HepG2 (cell line): ENCODE measurements around the gene NEDD8. TPM values are rescaled to one million over a fixed set of nuclear protein-coding genes. Genes with fewer than 3 reads are reported as not detected.

Experiments used
- AKAP8 ChIP-seq: sonication (generic); formaldehyde crosslinking; IDR thresholded peaks from 2 replicates; pipeline ENCODE4 v1.5.1; 2020; ENCODE audit warnings: mild to moderate bottlenecking, missing genetic modification reagents
- ATRX ChIP-seq: sonication (generic); formaldehyde crosslinking; IDR thresholded peaks from 2 replicates; pipeline ENCODE4 v1.4.0; 2020; ENCODE audit warnings: missing genetic modification reagents, borderline replicate concordance
- CEBPZ ChIP-seq: IDR thresholded peaks from 2 replicates; pipeline ENCODE4 v1.6.1; 2012; ENCODE audit warnings: low read length, improper control_type of control experiment
- ELK4 ChIP-seq: sonication (generic); formaldehyde crosslinking; IDR thresholded peaks from 2 replicates; pipeline ENCODE4 v1.9.0; 2021; ENCODE audit warnings: missing genetic modification reagents, borderline replicate concordance
- MED8 ChIP-seq: sonication (generic); formaldehyde crosslinking; IDR thresholded peaks from 2 replicates; pipeline ENCODE4 v1.8.1; 2023; ENCODE audit warnings: mild to moderate bottlenecking, missing genetic modification reagents; ENCODE audit not compliant: insufficient replicate concordance
- MIXL1 ChIP-seq: IDR thresholded peaks from 2 replicates; pipeline ENCODE4 v1.6.1; 2016
- NFIC ChIP-seq: IDR thresholded peaks from 2 replicates; pipeline ENCODE4 v1.6.1; 2012; ENCODE audit warnings: mild to moderate bottlenecking, low read length, inconsistent platforms
- TBX2 ChIP-seq: sonication (generic); formaldehyde crosslinking; IDR thresholded peaks from 2 replicates; pipeline ENCODE4 v1.5.0; 2020; ENCODE audit warnings: missing genetic modification reagents, mild to moderate bottlenecking, borderline replicate concordance
- WIZ ChIP-seq: sonication (generic); formaldehyde crosslinking; IDR thresholded peaks from 2 replicates; pipeline ENCODE4 v1.5.1; 2020; ENCODE audit warnings: mild to moderate bottlenecking, missing genetic modification reagents
- ZBTB25 ChIP-seq: IDR thresholded peaks from 2 replicates; pipeline ENCODE4 v1.6.1; 2018; ENCODE audit warnings: missing genetic modification reagents
- ZFP1 ChIP-seq: IDR thresholded peaks from 2 replicates; pipeline ENCODE4 v1.6.1; 2016
- ZNF142 ChIP-seq: sonication (generic); formaldehyde crosslinking; IDR thresholded peaks from 2 replicates; pipeline ENCODE4 v1.4.0; 2020; ENCODE audit warnings: missing genetic modification reagents
- ZNF337 ChIP-seq: sonication (generic); formaldehyde crosslinking; IDR thresholded peaks from 2 replicates; pipeline ENCODE4 v1.5.1; 2020; ENCODE audit warnings: missing genetic modification reagents, low read depth, mild to moderate bottlenecking, borderline replicate concordance
- ZNF468 ChIP-seq: sonication (generic); formaldehyde crosslinking; IDR thresholded peaks from 2 replicates; pipeline ENCODE4 v1.8.0; 2022; ENCODE audit warnings: mild to moderate bottlenecking, moderate library complexity, missing genetic modification reagents
- ZNF557 ChIP-seq: sonication (generic); formaldehyde crosslinking; IDR thresholded peaks from 2 replicates; pipeline ENCODE4 v1.4.0; 2020; ENCODE audit warnings: missing genetic modification reagents
- polyA plus RNA-seq, 8 experiments: library from polyadenylated mRNA; depleted of rRNA in 3 of 8; stranded (reverse) in 7 of 8; unstranded in 1 of 8; fragments of >200 nt; fragmentation: Illumina TruSeq in 4 of 8; extraction: Trizol in 4 of 8; gene quantifications; 2 replicates each; pipeline versions ENCODE4 v1.2.1 to v1.2.3, GENCODE V29; 2011 to 2016; ENCODE audit warnings: low read depth in 4 of 8, missing spikeins in 1 of 8, mixed read lengths in 1 of 8; ENCODE audit not compliant: insufficient read depth in 1 of 8
- total RNA-seq, 5 experiments: library from RNA; depleted of rRNA; stranded (reverse); fragments of >200 nt; fragmentation: Illumina TruSeq; extraction: Trizol; gene quantifications; 2 replicates each; pipeline ENCODE4 v1.2.3, GENCODE V29; 2016; ENCODE audit warnings: low read depth in 1 of 5

Gene NEDD8
- total and polyA plus RNA-seq, 2 of the 13 experiments (the other 11 are each of a cell fraction or from before 2014, with no cell fraction given): 535 to 713 TPM

GRCh38 chr14:24232645-24233537 lies 724 bp upstream of the NEDD8 start, which contains the start of gene GMPR2 (continued):
- TF ChIP-seq MED8 (CRISPR knock-in tag) (peak; percentile 41), ZNF557 (CRISPR knock-in tag) (peak; percentile 92; the same call in 1 of the 2 replicates), ZFP1 (CRISPR knock-in tag) (peak; percentile 19), ATRX (peak; percentile 60; the same call in 1 of the 2 replicates), NFIC (no peak), ZNF468 (CRISPR knock-in tag) (0 out of 2 replicates have a peak, but pooled peaks have one; percentile 34), ELK4 (peak; percentile 86; the same call in 1 of the 2 replicates), TBX2 (CRISPR knock-in tag) (peak; percentile 17; the same call in 1 of the 2 replicates), ZNF142 (CRISPR knock-in tag) (peak; percentile 80), ZBTB25 (CRISPR knock-in tag) (peak; percentile 48), AKAP8 (CRISPR knock-in tag) (peak; percentile 77), ZNF337 (CRISPR knock-in tag) (peak; percentile 88; the same call in 1 of the 2 replicates), WIZ (CRISPR knock-in tag) (peak; percentile 95), MIXL1 (CRISPR knock-in tag) (peak; percentile 85), CEBPZ (no peak)
